ENCODE results near the gene ILKAP.

DNA sequence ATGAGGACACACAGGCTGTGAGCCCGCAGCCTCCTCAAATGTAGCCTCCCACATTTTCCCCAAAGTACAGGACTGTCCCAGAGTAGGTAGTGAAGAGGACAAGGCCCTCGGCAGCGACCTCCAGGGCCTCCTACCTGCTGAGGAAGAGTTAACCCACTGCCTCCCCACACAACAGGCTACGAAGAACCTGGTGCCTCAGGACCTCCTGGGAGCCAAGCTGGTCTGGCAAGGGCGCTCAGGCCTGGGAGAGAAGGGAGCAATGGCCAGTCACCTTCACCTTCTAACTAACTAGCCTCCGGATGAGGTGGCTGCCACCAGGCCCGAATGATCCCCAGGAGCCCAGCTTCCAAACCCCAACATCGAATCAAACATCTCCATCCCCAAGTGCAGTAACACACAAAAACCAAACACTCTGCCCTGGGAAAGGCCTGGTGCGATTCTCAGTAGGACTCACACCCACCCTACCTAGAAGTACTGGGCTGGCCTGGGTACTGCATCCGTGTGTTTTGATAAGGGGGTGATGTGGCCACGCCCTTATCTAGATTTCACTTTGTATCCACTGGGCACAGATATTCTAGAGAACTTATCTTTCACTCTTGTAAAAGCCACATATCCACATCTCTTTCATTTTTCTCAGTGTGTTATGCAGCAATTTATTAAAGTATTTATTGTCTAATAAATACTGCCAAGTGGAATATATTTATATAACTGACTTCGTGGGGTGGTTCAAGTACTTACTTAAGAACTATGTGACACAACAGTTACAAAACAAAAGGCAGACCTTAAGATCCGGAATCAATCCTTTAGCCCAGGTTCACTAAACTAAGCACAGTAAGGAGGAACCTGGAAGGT is 35.1 kb downstream of the ILKAP start:
- TF ChIP-seq, protein P1, sequence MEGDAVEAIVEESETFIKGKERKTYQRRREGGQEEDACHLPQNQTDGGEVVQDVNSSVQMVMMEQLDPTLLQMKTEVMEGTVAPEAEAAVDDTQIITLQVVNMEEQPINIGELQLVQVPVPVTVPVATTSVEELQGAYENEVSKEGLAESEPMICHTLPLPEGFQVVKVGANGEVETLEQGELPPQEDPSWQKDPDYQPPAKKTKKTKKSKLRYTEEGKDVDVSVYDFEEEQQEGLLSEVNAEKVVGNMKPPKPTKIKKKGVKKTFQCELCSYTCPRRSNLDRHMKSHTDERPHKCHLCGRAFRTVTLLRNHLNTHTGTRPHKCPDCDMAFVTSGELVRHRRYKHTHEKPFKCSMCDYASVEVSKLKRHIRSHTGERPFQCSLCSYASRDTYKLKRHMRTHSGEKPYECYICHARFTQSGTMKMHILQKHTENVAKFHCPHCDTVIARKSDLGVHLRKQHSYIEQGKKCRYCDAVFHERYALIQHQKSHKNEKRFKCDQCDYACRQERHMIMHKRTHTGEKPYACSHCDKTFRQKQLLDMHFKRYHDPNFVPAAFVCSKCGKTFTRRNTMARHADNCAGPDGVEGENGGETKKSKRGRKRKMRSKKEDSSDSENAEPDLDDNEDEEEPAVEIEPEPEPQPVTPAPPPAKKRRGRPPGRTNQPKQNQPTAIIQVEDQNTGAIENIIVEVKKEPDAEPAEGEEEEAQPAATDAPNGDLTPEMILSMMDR (IDR thresholded peaks at IDR 0.05): no peak
- TF ChIP-seq YY1 (IDR thresholded peaks at IDR 0.05; ENCODE audit: low read depth) (no peak), EZH2phosphoT487 (IDR thresholded peaks at IDR 0.05; ENCODE audit: borderline replicate concordance, low read depth) (no peak), POLR2AphosphoS5 (IDR thresholded peaks at IDR 0.05; ENCODE audit: low read depth, low read length) (no peak), NFIC (IDR thresholded peaks at IDR 0.05; ENCODE audit: borderline replicate concordance) (no peak), CHD2 (IDR thresholded peaks at IDR 0.05; ENCODE audit: low read length, partially characterized antibody) (no peak)

Data from SK-N-SH (cell line).